GF-D8 (cell line): ENCODE measurements around the gene AP4E1.
"Not testable (repeated sequence)": the region's sequence is repeated elsewhere in the genome, so short reads cannot be mapped to it uniquely, and the experiment has no call there.

ENCODE experiments used
- DNase-seq: peaks from one replicate; lab custom pipeline; 2025; lab: John Stamatoyannopoulos, UW

The AP4E1 gene

DNA sequence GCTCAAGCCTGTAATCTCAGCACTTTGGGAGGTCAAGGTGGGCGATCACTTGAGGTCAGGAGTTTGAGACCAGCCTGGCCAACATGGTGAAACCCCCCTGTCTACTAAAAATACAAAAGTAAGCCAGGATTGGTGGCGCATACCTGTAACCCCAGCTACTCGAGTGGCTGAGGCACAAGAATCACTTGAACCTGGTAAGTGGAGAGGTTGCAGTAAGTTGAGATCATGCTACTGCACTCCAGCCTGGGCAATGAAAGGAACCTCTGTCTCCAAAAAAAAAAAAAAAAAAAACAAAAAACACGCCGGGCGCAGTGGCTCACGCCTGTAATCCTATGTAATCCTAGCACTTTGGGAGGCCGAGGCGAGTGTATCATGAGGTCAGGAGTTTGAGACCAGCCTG, 18.9 kb upstream of the AP4E1 start:
- no peak for DNase-seq

DNA sequence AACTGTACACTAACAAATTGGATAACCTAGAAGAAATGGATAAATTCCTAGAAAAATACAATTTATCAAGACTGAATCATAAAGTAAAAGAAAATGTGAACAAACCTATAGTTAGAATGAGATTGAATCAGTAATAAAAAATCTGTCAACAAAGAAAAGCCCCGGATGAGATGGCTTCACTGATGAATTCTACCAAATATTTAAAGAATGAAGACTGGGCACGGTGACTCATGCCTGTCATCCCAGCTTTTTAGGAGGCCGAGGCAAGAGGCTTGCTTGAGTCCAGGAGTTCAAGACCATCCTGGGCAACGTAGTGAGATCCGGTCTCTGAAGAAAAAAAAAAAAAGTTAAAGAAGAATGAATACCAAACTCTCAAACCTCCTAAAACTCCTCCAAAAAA, 17.7 kb upstream of the AP4E1 start:
- DNase-seq, result no peak

DNA sequence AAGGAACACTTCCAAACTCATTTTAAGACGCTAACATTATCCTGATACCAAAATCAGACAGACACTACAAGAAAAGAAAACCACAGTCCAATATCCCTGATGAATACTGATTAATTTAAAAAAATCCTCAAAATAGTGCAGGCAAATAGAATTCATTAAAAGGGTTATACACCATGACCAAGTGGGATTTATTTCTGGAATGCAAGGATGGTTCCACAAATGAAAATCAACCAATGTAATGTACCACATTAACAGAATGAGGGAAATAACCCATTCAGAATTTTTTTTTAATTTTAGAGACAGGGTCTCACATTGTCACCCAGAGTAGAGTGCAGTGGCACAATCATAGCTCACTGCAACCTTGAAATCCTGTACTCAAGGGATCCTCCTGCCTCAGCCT, 17.3 kb upstream of the AP4E1 start:
- no peak for DNase-seq

DNA sequence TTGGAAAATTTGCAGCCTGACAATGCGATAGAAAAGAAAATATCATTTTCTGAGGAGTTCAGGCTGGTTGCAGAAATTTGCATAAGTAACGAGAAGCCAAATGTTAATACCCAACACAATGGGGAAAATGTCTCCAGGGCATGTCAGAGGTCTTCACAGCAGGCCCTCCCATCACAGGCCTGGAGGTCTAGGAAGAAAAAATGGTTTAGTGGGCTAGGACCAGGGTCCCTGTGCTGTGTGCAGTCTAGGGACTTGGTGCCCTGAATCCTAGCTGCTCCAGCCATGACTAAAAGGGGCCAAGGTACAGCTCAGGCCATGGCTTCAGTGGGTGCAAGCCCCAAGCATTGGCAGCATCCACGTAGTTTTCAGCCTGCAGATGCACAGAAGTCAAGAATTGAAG, 14.5 kb upstream of the AP4E1 start:
- no peak for DNase-seq

DNA sequence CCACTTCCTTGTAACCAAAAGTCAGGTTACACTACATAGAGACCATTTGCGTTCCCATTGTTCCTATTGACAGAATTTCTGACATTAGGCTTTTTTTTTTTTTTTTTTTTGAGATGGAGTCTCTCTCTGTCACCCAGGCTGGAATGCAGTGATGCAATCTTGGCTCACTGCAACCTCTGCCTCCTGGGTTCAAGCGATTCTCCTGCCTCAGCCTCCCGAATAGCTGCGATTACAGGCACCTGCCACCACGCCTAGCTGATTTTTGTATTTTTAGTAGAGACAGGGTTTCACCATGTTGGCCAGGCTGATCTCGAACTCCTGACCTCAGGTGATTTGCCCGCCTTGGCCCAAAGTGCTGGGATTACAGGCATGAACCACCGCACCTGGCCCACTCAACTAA, 7.1 kb upstream of the AP4E1 start:
- DNase-seq, result not testable (repeated sequence)

DNA sequence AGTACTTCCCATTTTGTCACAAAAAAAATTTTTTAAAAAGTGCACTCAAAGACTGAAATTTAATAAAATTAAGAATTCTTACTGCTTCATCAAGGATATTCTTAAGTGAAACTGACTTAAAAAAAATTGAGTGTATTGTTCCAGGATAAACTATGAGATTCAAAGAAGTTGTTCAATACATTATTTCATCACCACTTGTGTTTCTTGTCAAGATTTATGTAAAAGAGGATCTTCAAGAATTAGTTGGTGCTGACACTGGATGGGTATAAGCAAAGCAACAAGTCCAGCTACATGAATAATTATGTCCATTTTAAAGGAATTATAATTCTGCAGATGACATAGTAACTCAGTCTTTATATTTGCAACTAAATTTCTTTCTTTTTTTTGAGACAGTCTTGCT, 4.3 kb upstream of the AP4E1 start:
- DNase-seq, result no peak

DNA sequence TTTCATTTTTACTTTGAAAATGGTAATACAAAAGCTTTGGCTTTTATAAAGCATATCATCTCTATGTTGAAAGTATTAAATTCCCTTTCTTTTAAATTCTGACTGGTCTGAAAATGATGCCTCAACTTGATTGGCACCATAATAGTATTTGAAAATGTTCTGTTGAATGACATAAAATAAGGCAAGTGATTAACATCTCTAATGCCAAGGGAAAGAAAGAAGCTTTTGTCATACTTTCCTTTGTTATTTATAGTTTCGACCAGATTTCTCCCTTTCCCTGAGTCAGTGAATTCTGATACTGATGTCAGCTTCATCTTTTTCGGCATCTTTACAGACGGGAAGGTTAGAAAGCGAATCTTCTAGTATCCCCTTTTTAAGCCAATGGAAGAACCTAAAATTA, 3.4 kb upstream of the AP4E1 start:
- DNase-seq, result no peak

DNA sequence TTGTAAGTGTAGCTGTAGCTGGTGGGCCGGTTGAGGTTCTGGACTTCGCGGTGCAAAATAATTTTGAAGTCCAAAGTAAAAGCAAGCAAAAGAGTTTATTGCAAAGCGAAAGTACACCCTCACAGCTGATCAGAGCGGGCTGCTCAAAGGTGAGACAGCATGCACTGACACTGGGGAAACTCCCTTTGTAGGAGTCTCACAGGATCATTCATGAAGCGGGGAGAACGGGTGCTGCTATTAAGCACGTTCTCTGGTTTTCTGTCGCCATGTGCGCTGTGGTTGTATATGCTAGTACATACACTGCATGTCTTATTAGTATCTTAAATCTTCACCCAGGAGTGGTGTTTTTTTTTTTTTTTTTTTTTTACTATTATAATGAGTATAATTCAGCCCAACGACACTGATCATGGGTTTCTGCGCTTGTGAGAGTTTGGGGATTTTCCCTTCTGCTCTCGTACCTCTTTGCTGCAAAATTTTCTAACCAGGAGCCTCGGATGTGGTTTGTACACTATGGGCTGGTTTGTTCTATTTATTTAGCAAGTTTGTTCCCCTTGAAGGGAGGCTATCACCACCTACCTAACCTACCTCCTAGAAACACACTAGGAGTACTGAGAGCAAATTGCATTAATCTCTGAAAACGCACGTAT, 1.4 kb upstream of the AP4E1 start:
- no peak for DNase-seq

DNA sequence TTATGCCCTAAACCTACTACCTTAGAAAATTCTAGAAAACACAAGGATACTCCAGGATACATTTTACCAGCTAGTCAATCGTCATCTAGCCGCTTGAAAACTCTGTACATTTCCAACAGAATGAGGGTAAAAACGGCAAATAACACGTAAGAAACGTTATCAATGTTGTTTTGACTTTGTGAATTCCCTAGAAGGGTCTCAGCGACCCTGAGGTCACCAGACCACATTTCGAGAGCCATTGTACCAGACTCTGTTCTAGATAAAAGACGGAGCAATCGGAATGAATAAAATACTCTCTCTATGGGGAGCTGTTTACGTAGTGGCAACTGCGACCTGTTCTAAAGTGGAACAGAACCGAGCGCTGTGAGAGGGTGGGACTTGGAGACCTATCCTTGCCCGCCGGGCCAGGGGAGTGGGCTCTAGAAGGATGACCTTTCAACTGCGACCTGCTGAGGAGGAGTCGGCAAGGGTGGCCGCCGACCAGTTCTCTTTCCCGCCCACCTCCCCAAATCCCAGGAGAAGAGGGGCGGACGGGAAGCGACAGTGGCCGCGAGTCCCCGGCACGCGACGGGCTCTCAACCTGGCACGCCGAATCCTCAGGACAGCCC, 778 bp upstream of the AP4E1 start:
- no peak for DNase-seq

DNA sequence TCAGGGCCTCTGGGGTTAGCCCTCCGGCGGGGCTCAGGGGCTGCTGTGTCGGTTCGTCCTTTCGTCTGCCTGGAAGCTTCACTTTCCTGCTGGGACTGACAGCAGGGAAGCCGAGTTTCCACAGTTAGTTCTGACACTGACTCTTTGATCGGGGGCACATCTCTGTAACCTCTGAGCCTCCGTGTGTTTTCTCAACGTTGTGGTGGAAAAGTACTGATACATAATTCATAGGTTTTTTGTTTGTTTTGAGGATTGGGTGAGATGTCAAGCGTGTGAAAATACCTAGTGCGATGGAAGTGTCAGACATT, 481 bp downstream of the AP4E1 start:
- DNase-seq, result no peak

DNA sequence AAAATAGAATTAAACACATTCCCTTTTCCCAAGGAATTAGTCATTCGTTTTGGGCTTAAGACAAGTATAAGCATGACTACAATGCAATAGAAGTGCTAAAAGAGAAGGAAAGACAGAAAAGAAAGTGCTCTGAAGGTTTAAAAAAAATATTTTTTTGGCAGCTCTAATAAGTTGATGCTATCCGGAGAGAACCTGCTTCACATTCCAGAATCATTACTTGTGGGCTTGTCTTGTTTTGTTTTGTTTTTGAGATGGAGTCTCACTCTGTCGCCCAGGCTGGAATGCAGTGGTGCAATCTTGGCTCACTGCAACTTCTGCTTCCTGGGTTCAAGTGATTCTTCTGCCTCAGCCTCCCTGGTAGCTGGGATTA, 1.9 kb downstream of the AP4E1 start:
- not testable (repeated sequence) for DNase-seq

DNA sequence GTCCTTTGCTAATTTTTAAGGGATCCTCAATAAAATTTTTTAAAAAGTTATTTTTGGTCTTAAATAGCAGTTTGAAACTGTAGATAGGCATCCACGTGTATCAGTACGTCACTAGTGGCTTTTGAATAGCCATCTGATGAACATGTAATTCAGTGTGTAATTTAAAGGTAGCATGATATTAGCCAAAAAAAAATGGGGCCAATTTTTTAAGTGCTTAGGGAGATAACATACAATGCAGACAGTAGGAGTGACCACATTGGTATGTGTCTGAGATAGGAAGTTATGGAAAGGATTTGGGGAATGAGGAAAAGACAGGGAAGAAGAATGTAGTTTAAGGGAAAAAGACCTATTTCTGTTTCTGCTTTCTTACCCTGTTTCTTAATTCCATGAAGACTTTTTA, 2.5 kb downstream of the AP4E1 start:
- no peak for DNase-seq

DNA sequence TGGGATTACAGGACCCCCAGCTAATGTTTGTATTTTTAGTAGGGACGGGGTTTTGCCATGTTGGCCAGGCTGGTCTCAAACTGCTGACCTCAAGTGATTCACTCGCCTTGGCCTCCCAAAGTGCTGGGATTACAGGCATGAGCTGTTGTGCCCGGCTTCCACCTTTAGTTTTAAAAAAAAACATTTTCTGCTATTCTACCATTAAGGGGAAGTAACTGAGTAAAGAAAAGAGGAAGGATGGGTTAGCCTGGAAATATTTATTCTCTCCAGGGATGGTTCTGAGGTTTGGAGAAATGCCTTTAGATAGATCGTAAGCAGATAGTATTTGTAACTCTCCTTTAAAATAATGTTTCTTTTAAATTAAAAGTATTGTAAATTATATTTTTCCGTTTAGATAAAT, 3.1 kb downstream of the AP4E1 start:
- peak; percentile 65 for DNase-seq

DNA sequence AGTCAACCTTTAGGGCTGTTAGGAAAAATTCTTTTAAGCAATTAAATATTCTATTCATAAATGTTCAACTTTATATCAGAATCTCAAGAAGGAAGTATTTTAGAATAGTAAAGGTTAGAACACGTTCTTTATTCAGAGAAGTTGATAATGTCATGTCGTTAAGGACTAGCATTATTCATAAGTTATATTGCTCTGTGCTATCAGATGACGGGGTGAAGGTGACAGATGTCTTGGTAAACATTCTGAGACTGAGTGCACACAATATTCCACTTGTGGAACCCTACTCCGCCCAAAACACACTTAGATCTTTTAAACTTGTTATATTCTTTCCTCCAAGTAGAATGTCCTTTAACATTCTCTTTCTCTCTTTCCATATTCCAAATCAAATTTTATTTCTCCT, 7.9 kb downstream of the AP4E1 start:
- no peak for DNase-seq

DNA sequence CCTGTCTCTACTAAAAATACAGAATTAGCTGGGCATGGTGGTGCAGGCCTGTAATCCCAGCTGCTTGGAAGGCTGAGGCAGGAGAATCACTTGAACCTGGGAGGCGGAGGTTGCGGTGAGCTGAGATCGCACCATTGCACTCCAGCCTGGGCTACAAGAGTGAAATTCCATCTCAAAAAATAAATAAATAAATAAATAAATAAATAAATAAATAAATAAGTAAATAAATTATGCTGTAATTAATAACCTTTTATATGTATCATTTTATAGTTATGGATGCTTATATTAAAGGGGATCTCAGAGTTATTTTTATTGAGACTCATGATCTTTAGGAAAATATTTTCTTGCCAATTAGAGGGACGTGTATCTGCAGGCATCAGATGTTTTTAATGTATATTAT, 10.9 kb downstream of the AP4E1 start:
- DNase-seq, result not testable (repeated sequence)

DNA sequence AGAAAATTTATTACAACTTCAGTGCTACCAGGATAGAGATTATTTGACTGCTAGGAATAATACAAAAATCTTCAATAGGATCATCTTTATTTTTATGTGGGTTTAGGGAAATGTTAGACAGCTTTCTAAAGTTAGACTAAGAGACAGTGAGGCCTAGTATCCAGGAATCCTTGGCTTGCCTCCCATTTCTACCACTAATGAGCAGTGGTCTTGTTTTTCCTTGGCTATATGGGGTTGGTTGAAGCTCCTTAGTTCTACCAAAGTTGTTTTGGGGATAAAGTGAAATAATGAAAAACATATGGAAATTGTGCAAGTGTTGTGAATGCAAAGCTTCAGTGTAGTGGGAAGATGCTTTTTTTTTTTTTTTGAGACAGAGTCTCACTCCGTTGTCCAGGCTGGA, 16.8 kb downstream of the AP4E1 start:
- DNase-seq, result no peak

DNA sequence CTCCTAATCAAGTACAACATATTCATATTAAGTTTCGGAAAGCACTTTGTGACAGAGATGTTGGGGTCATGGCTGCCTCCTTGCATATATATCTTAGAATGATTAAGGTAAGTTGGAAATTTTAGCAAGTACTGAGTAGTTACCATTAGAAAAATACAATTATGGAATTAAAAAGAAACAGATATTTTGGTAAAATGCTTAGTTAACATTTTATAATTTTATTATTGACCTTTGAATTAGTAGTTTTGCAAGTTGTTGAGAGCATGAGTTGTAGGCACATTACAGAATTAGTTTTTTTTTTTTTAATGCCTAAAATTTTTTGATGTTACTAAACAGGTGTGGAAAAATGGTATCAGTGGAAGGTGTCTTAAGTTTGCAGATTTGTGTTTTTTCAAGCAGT, 20.6 kb downstream of the AP4E1 start:
- no peak for DNase-seq

DNA sequence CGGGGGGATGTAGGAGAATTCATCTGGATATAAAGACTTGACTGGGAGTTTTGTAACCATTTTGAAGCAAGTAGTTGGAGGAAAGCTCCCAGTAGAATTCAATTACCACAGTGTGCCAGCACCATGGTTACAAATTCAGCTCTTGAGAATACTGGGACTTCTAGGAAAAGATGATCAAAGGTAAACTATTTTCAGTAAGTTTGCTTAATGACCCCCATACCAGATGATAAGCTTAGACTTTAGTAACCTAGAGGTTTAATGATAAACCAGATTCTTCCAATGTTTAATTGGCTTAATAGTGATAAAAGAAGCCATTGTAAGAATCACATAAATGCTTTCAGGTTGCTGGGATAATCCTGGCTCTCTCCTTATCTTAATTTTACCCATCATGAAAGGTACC, 22.3 kb downstream of the AP4E1 start:
- DNase-seq, result no peak

DNA sequence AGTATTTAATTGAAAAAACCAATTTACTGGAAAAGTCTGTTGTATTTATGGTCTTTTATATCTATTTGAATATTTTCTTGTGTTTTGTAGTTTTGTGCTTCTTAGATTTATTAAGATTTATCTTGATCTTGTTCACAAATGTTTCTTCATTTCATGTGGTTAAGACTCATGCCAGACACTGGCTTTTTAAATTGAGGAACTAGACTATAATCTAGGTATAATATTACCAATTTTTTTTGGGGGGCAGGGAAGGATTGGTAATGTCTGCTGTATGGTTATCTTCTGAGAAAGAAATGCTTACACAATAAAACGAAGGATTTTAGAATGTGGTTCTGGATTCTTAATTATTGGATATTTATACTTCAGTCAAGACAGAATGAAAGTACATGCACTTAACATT, 24.9 kb downstream of the AP4E1 start:
- peak; percentile 43 for DNase-seq

DNA sequence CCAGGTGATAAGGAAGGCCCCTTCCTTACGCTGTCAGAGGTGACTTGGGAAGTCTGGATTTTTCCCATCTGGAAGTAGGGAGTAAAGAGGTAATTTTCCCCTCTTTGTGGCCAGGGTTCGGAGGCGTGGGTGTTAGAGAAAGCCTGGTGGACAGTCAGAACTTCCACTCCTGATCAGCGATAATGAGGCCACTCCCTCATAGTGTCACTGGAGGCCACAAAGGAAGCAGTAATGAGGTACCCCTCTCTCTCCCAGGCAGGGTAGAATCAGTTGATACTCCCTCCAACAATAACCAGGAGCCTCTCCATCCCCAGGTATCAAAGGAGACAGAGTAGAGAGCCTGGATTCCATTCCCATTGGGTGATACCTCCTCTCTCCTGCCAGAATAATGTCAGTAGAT, 30.0 kb downstream of the AP4E1 start:
- no peak for DNase-seq

DNA sequence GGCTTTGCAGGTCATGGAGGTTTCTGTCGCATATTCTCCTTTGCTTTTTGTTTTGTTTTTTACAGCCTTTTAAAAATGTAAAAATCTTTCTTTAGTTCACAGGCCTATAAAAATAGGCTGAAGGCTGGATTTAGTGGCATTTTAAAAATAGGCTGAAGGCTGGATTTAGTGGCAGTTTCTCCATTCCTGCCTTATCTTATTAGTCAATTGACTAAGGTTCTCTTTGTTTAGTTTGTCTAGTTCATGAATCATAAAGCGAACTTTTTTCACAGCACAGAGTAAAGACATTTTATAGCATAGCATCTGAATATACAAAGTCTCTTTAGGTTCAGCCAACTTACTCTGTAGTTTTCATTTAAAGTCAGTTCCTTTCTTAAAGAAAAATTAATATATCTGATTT, 31.4 kb downstream of the AP4E1 start:
- DNase-seq, result no peak

DNA sequence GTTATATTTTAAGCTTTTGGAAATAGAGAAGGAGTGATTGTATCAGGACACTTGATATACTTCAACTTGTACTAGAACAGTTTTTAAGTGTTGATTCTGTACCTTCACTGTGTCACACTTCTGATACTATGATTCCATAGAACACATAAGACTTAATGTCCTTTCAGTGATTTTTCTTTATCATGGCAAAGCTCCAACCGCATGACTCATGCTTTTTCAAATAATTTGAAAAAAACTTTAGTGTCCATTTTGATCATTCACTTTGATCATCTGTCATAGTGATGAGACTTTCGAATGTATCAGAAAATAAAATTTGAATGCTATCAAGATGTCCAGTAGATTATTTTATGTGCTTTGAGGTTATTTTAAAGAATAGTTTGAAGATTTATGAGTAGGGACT, 32.0 kb downstream of the AP4E1 start:
- DNase-seq, result no peak

DNA sequence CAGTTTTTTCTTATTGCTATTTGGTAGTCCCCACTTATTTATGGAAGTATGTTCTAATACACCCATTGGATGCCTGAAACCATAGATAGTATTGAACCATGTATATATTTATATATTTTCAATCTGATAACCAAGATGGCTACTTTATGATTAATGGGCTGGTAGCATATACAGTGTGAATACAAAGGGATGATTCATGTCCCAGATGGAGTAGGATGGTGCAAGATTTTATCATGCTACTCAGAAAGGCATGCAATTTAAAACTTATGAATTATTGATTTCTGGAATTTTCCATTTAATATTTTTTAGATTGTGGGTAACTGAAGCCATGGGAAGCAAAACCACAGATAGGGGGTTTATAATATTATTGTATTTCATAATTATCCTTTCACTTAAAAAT, 35.2 kb downstream of the AP4E1 start:
- DNase-seq, result no peak

DNA sequence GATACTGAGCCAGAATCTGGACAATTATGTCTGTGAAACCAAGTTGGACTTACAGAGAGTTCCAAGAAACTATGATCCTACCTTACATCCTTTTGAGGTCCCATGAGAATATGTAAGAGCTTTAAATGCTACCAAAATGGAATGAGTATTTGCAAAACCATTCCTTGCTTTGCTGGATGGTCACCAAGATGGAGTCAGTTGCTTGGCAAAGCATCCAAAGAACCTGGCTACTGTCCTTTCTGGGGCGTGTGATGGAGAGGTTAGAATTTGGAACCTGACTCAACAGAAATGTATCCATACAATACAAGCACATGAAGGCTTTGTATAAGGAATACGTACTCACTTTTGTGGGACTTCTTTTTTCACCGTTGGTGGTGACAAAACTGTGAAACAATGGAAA, 36.2 kb downstream of the AP4E1 start:
- DNase-seq, result no peak

DNA sequence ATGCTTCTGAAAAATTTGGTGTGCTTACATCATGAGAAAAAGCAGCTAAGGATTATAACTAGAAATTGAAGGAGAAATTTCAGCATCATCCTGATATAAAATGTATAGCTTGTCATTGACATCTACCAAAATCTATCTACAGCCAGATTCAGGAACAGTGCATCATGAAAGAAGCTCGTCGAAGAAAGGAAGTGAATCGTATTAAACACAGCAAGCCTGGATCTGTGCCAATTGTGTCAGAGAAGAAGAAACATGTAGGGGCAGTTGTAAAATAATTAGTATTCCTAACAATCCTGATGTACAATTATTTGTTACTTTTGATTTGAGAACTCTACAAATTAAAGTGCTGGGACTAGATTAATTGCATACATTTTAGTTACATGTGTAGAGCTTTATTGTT, 37.2 kb downstream of the AP4E1 start:
- DNase-seq, result no peak
